Measurements from ENCODE around the gene RAB4B.
"Not testable (repeated sequence)": the region's sequence is repeated elsewhere in the genome, so short reads cannot be mapped to it uniquely, and the experiment has no call there.

RAB4B gene

GRCh38 chr19:40771101-40771862 is 6.8 kb upstream of the RAB4B start:
- H3K4me3 ChIP-seq (ENCODE audit: low read depth, low read length); H3K9me3 ChIP-seq (ENCODE audit: control insufficient read depth, insufficient read depth, low read depth, low read length); H3K4me1 ChIP-seq (ENCODE audit: control insufficient read depth, insufficient read depth, low read length): not testable (repeated sequence)
- TF ChIP-seq ZSCAN30 (tag by site-specific recombination; IDR thresholded peaks at IDR 0.05), result 0 out of 2 replicates have a peak, but pooled peaks have one; percentile 6
- 0 out of 2 replicates have a peak, but pooled peaks have one; percentile 7 for TF ChIP-seq ZNF610 (tag by site-specific recombination; IDR thresholded peaks at IDR 0.05; ENCODE audit: borderline replicate concordance)
- TF ChIP-seq SP3 (tag by site-specific recombination; IDR thresholded peaks at IDR 0.05), result 0 out of 2 replicates have a peak, but pooled peaks have one; percentile 6
- TF ChIP-seq SP2 (tag by site-specific recombination; IDR thresholded peaks at IDR 0.05), result peak; percentile 77
- TF ChIP-seq FEZF1 (tag by site-specific recombination; IDR thresholded peaks at IDR 0.05), result peak; percentile 51
- ChIA-PET CTCF (interaction anchor here (0.6 to 1.2 kb wide), 4 partner anchors 19 to 491 kb away, joined by 3 to 4 read pairs (median 3); no protein-coding TSS in a partner anchor), POLR2A (interaction anchor here (0.5 to 2.8 kb wide), 6 partner anchors 21 to 604 kb away, joined by 3 to 14 read pairs (median 4); partner anchors contain the start of genes ACTMAP, COQ8B, EGLN2 and ITPKC)
- H3K36me3 ChIP-seq (ENCODE audit: control insufficient read depth in 2 of 2, insufficient read depth in 1 of 2, low read length in 2 of 2), result peaks cover under 1 to 50% of the 10 kb centered on the region in 2 experiments
- H3K27ac ChIP-seq (ENCODE audit: extremely low read depth, low read depth, low read length), result 0 out of 2 replicates have a peak overlapping the region, but pooled peaks have one; percentile 30

- no peak within 1 kb of the TSS for H3K4me3 ChIP-seq (ENCODE audit: low read depth, low read length)
- TF ChIP-seq ZNF354C (tag by site-specific recombination; IDR thresholded peaks at IDR 0.05; ENCODE audit: borderline replicate concordance, low read depth) (no peak), ZNF280D (tag by site-specific recombination; IDR thresholded peaks at IDR 0.05) (no peak), ZNF530 (tag by site-specific recombination; IDR thresholded peaks at IDR 0.05; ENCODE audit: low read depth) (no peak), MZF1 (tag by site-specific recombination; IDR thresholded peaks at IDR 0.05; ENCODE audit: borderline replicate concordance) (no peak)
- 0 out of 2 replicates have a peak within 1 kb of the TSS, but pooled peaks have one; percentile 17 for H3K27ac ChIP-seq (ENCODE audit: extremely low read depth, low read depth, low read length)
- peaks cover 13% of the 10 kb centered on the region for H3K4me1 ChIP-seq (ENCODE audit: control insufficient read depth, insufficient read depth, low read length)
- no peaks in the 10 kb centered on the region for H3K9me3 ChIP-seq (ENCODE audit: control insufficient read depth, insufficient read depth, low read depth, low read length)
- CTCF ChIA-PET, result interaction anchor here (0.5 to 6.4 kb wide), 6 partner anchors 9 to 409 kb away, joined by 3 to 61 read pairs (median 4); no protein-coding TSS in a partner anchor
- peaks cover 0 to 14% of the 10 kb centered on the region in 2 experiments; a peak in 1 of 3 replicates for H3K36me3 ChIP-seq (ENCODE audit: control insufficient read depth in 2 of 2, insufficient read depth in 1 of 2, low read length in 2 of 2)
- POLR2A ChIA-PET, result interaction anchor here (0.6 kb wide), 1 partner anchor 224 kb away, joined by 5 read pairs; no protein-coding TSS in a partner anchor
Observed at GRCh38 chr19:40774916-40775631, 3.0 kb upstream of the RAB4B start, which contains the start of gene MIA. TSS of gene MIA (plus strand) at chr19:40775521. CDS start at chr19:40775543, 22 bp downstream.

GRCh38 chr19:40775632-40776022 is 2.4 kb upstream of the RAB4B start:
- TF ChIP-seq EGR2 (tag by site-specific recombination; IDR thresholded peaks at IDR 0.05; ENCODE audit: low read depth) (peak; percentile 9; the same call in 1 of the 2 replicates), ZFHX2 (tag by site-specific recombination; conservative IDR thresholded peaks at IDR 0.05) (0 out of 2 replicates have a peak, but pooled peaks have one; percentile 37), ZBTB17 (tag by site-specific recombination; IDR thresholded peaks at IDR 0.05) (no peak)
- H3K36me3 ChIP-seq (ENCODE audit: control insufficient read depth in 2 of 2, insufficient read depth in 1 of 2, low read length in 2 of 2), result peaks cover 0 to 13% of the 10 kb centered on the region in 2 experiments; a peak in 1 of 3 replicates
- H3K27ac ChIP-seq (ENCODE audit: extremely low read depth, low read depth, low read length), result 0 out of 2 replicates have a peak overlapping the region, but pooled peaks have one; percentile 17
- no peaks in the 10 kb centered on the region for H3K9me3 ChIP-seq (ENCODE audit: control insufficient read depth, insufficient read depth, low read depth, low read length)
- H3K4me1 ChIP-seq (ENCODE audit: control insufficient read depth, insufficient read depth, low read length), result peaks cover 13% of the 10 kb centered on the region
- POLR2A ChIA-PET, result interaction anchor here (0.6 to 3.2 kb wide), 2 partner anchors 32 to 224 kb away, joined by 5 to 30 read pairs; no protein-coding TSS in a partner anchor
- CTCF ChIA-PET, result interaction anchor here (0.6 to 6.4 kb wide), 5 partner anchors 10 to 66 kb away, joined by 3 to 61 read pairs (median 4); no protein-coding TSS in a partner anchor
- H3K4me3 ChIP-seq (ENCODE audit: low read depth, low read length), result no peak overlapping the region
